CD4-positive, alpha-beta memory T cell (primary cell): ENCODE data around the gene CORT. TPM values are rescaled to one million over a fixed set of nuclear protein-coding genes. Genes with fewer than 3 reads are reported as not detected.

Experiments
- CTCF ChIA-PET: fragments of 350-600 bp; sonication (Branson Sonifier 250); formaldehyde crosslinking; loops from one replicate; lab custom pipeline; 2021; ENCODE audit warnings: inconsistent platforms; ENCODE audit not compliant: partially characterized antibody; lab: Charles Lee
- POLR2A ChIA-PET: fragments of 350-600 bp; sonication (Branson Sonifier 250); formaldehyde crosslinking; loops from one replicate; lab custom pipeline; 2021; ENCODE audit not compliant: partially characterized antibody; lab: Charles Lee
- DNase-seq, 5 donors: peaks; one replicate each; pipeline versions ENCODE4 v3.0.0 to v3.0.0-alpha.2; 2020 to 2022; ENCODE audit warnings: mixed read lengths in 1 of 5
- H3K27ac ChIP-seq: one replicate; pipeline ENCODE4 v1.7.0; 2013; ENCODE audit warnings: low read depth, low read length
- H3K27me3 ChIP-seq: 2 replicates; pipeline ENCODE4 v1.7.0; 2013; ENCODE audit warnings: mild to moderate bottlenecking, low read length, moderate library complexity; ENCODE audit not compliant: insufficient read depth
- H3K36me3 ChIP-seq: 2 replicates; pipeline ENCODE4 v1.7.0; 2013; ENCODE audit warnings: mild to moderate bottlenecking, low read length, moderate library complexity; ENCODE audit not compliant: insufficient read depth
- H3K4me1 ChIP-seq: 2 replicates; pipeline ENCODE4 v1.7.0; 2013; ENCODE audit warnings: mild to moderate bottlenecking, low read length, moderate library complexity; ENCODE audit not compliant: insufficient read depth
- H3K4me3 ChIP-seq, 2 donors: one replicate each; pipeline ENCODE4 v1.7.0; 2013; ENCODE audit warnings: low read length in 2 of 2, mild to moderate bottlenecking in 1 of 2
- H3K9me3 ChIP-seq, 2 donors: one replicate each; pipeline ENCODE4 v1.7.0; 2013; ENCODE audit warnings: low read length in 2 of 2, control low read depth in 1 of 2; ENCODE audit not compliant: control insufficient read depth in 1 of 2
- H3K27ac Mint-ChIP-seq, 7 donors: one replicate each; pipeline ENCODE4 v1.8.0; 2020 to 2021; ENCODE audit warnings: mixed read lengths in 7 of 7, mild to moderate bottlenecking in 6 of 7, inconsistent platforms in 3 of 7, moderate library complexity in 3 of 7
- H3K27me3 Mint-ChIP-seq, 2 donors: one replicate each; pipeline ENCODE4 v1.8.0; 2020 to 2021; ENCODE audit warnings: mixed read lengths in 2 of 2
- H3K36me3 Mint-ChIP-seq, 2 donors: one replicate each; pipeline ENCODE4 v1.8.0; 2020 to 2021; ENCODE audit warnings: mixed read lengths in 2 of 2, inconsistent platforms in 1 of 2, mild to moderate bottlenecking in 1 of 2
- H3K4me1 Mint-ChIP-seq, 4 donors: one replicate each; pipeline ENCODE4 v1.8.0; 2020 to 2021; ENCODE audit warnings: mixed read lengths in 4 of 4, mild to moderate bottlenecking in 1 of 4
- H3K4me3 Mint-ChIP-seq, 8 donors: one replicate each; pipeline ENCODE4 v1.8.0; 2020 to 2021; ENCODE audit warnings: mixed read lengths in 8 of 8, mild to moderate bottlenecking in 7 of 8, moderate library complexity in 6 of 8, inconsistent platforms in 3 of 8
- H3K9me3 Mint-ChIP-seq, 8 donors: one replicate each; pipeline ENCODE4 v1.8.0; 2020 to 2021; ENCODE audit warnings: mixed read lengths in 8 of 8, mild to moderate bottlenecking in 5 of 8, inconsistent platforms in 3 of 8, moderate library complexity in 1 of 8
- intact Hi-C: fragments of 100-400 bp; cut with micrococcal nuclease; formaldehyde crosslinking; loops from one replicate; pipeline ENCODE4 v1.15.1; 2023
- polyA plus RNA-seq, 2 donors: library from polyadenylated mRNA; unstranded; fragments of 300-500 nt; fragmentation: Illumina TruSeq; gene quantifications; one replicate each; pipeline ENCODE4 v1.2.3, GENCODE V29; 2021
- total RNA-seq, 2 experiments: library from RNA; stranded (reverse); gene quantifications; one replicate each; pipeline ENCODE4 v1.2.3, GENCODE V29; 2021

Gene CORT
- total and polyA plus RNA-seq, 4 experiments from 2014 or later = not detected

DNA sequence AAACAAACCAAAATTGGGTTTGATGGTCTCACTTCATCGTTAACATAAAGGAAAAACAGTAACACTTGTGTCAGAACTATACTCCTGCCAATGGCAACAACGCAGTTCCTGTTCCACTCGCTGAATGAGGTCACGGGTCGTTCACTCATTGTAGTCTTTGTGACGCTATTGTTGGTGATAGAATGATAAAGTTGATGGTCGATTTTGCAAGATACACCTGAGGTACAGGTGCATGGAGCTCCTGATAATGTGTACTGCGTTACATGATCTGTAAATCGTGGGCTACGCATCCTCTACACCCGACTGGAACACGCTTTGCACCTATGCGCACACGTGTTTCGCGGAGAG lies 20.0 kb upstream of the CORT start:
- no peaks in the 10 kb centered on the region for H3K36me3 ChIP-seq
- Mint-ChIP-seq H3K36me3 (peaks cover 0 to 5% of the 10 kb centered on the region in 2 donors), H3K4me1 (peaks cover 13 to 37% (median 18%) of the 10 kb centered on the region in 4 donors), H3K27me3 (no peaks in the 10 kb centered on the region), H3K27ac (peak overlapping the region; percentile 43 to 98 (median 95)), H3K9me3 (peaks cover 0 to 4% (median 0%) of the 10 kb centered on the region in 8 donors), H3K4me3 (peak overlapping the region; percentile 80 to 92 (median 91))
- H3K4me1 ChIP-seq = peaks cover 30% of the 10 kb centered on the region
- ChIA-PET CTCF (interaction anchor here (0.7 to 3.6 kb wide), 18 partner anchors 13 to 934 kb away, joined by 3 to 76 read pairs (median 4); partner anchors contain the start of genes KIF1B and PGD), POLR2A (interaction anchor here (0.7 to 2.7 kb wide), 11 partner anchors 31 to 1478 kb away, joined by 3 to 18 read pairs (median 4); partner anchors contain the start of genes KIF1B, PEX14, PGD and TMEM201)
- no peaks in the 10 kb centered on the region for H3K9me3 ChIP-seq
- no peaks in the 10 kb centered on the region for H3K27me3 ChIP-seq
- H3K4me3 ChIP-seq = peak overlapping the region; percentile 63 to 96
- peak in 1 of 5 donors; percentile 71 for DNase-seq
- peak overlapping the region; percentile 83 for H3K27ac ChIP-seq
- intact Hi-C loops = loop anchor here (1.0 to 5.0 kb wide), 9 partner anchors 32 to 1212 kb away; partner anchors contain the start of genes DFFA, LZIC, NMNAT1 and UBE4B

GRCh38 chr1:10430216-10431069 lies 19.4 kb upstream of the CORT start, which contains the start of gene CENPS:
Gene CENPS, plus strand, starts transcription at chr1:10430433. Its CDS starts 85 bp downstream, at chr1:10430518.
- Histone ChIP-seq H3K4me1 (peaks cover 30% of the 10 kb centered on the region), H3K9me3 (no peaks in the 10 kb centered on the region), H3K27ac (peak within 1 kb of the TSS; percentile 83), H3K36me3 (no peaks in the 10 kb centered on the region), H3K27me3 (no peaks in the 10 kb centered on the region), H3K4me3 (peak within 1 kb of the TSS; percentile 63 to 96)
- Mint-ChIP-seq H3K27me3 (no peaks in the 10 kb centered on the region), H3K4me1 (peaks cover 13 to 37% (median 18%) of the 10 kb centered on the region in 4 donors), H3K4me3 (peak within 1 kb of the TSS; percentile 83 to 92 (median 91)), H3K9me3 (peaks cover 0 to 4% (median 0%) of the 10 kb centered on the region in 8 donors), H3K36me3 (peaks cover 0 to 5% of the 10 kb centered on the region in 2 donors), H3K27ac (peak within 1 kb of the TSS; percentile 93 to 98 (median 95))
- DNase-seq = peak; percentile 77 to 92 (median 87)
- intact Hi-C loops = loop anchor here (1.0 to 5.0 kb wide), 5 partner anchors 32 to 1212 kb away; partner anchors contain the start of gene DFFA
- CTCF ChIA-PET = interaction anchor here (0.5 to 3.6 kb wide), 18 partner anchors 14 to 935 kb away, joined by 3 to 76 read pairs (median 4); partner anchors contain the start of genes KIF1B and PGD
- POLR2A ChIA-PET = interaction anchor here (0.7 to 2.7 kb wide), 11 partner anchors 32 to 1478 kb away, joined by 3 to 18 read pairs (median 4); partner anchors contain the start of genes KIF1B, LZIC, NMNAT1 and PEX14

GRCh38 chr1:10431070-10431730 lies 18.6 kb upstream of the CORT start:
- peak in 3 of 5 donors; percentile 8 to 46 (median 8) for DNase-seq
- peak overlapping the region; percentile 93 to 98 (median 95) for H3K27ac Mint-ChIP-seq
- intact Hi-C loops = loop anchor here (2.0 to 5.0 kb wide), 2 partner anchors 436 to 1211 kb away; no protein-coding TSS in a partner anchor
- peak overlapping the region; percentile 63 to 96 for H3K4me3 ChIP-seq
- no peaks in the 10 kb centered on the region for H3K9me3 ChIP-seq
- peak overlapping the region; percentile 83 to 92 (median 91) for H3K4me3 Mint-ChIP-seq
- no peaks in the 10 kb centered on the region for H3K27me3 Mint-ChIP-seq
- H3K36me3 ChIP-seq = no peaks in the 10 kb centered on the region
- H3K9me3 Mint-ChIP-seq = peaks cover 0 to 4% (median 0%) of the 10 kb centered on the region in 8 donors
- ChIA-PET CTCF (interaction anchor here (1.0 to 3.6 kb wide), 5 partner anchors 14 to 221 kb away, joined by 3 to 76 read pairs (median 4); partner anchors contain the start of gene KIF1B), POLR2A (interaction anchor here (1.0 to 2.7 kb wide), 4 partner anchors 63 to 488 kb away, joined by 3 to 18 read pairs (median 6); partner anchors contain the start of genes LZIC and NMNAT1)
- peak overlapping the region; percentile 83 for H3K27ac ChIP-seq
- H3K36me3 Mint-ChIP-seq = peaks cover 0 to 5% of the 10 kb centered on the region in 2 donors
- peaks cover 13 to 37% (median 18%) of the 10 kb centered on the region in 4 donors for H3K4me1 Mint-ChIP-seq
- H3K27me3 ChIP-seq = no peaks in the 10 kb centered on the region
- H3K4me1 ChIP-seq = peaks cover 30% of the 10 kb centered on the region

DNA sequence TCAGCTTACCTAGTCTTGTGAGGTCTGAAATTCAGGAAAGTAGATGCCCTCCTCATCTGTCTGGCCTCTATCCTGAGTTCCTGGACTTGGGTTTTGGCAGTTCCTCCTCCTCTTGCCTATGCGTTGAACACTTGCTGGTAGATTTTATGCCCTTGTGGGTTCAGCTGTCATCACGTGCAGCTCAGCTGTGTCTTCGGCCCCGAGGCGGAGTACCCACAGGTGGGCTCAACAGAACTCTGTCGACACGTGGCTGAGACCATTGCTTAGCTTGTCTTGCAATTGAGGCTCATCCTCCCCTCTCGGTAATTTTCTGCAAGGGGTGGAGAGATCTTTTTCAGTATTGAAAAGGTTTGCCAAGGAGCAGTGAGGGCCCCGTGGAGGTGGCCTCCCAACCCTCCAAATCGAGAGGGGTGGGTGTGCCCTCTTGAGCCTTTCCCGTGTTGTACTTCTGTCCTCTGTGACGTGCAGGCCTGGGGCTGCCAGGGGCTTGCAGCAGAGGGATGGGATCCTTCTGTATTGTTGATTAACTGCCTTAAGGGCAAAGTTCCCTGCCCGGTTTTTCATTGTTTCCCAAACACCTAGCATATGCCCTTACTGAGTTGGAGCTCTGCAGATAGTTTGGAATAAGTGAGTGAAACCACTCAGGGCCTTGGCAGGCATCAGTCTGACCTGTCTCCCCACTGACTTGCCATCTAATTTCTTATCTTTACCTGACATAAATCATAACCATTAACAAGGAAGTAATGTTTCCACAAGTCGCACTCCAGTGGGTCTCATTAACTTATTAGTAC lies 16.7 kb upstream of the CORT start:
- H3K4me3 ChIP-seq = no peak overlapping the region

DNA sequence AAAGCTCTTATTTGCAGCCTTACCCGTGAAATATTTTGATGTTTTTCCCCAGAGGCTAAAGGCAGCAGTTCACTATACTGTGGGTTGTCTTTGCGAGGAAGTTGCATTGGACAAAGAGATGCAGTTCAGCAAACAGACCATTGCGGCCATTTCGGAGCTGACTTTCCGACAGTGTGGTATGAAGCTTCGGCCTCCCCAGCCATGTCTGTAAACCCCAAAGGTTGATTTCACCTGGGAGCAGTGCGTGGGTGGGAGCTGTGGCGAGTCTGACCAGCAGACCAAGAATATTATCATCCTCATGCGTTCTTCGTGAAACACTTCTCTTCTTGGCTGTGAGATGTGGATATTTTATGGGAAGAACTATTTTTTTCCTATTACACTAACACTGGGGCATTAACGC lies 16.0 kb upstream of the CORT start:
- Mint-ChIP-seq H3K27me3 (no peaks in the 10 kb centered on the region), H3K4me3 (peak overlapping the region in 1 of 8 donors; percentile 25), H3K27ac (peak overlapping the region in 2 of 7 donors; percentile 35 to 47), H3K4me1 (peaks cover 10 to 28% (median 17%) of the 10 kb centered on the region in 4 donors), H3K9me3 (peaks cover 0 to 4% (median 0%) of the 10 kb centered on the region in 8 donors), H3K36me3 (peaks cover 0 to 5% of the 10 kb centered on the region in 2 donors)
- CTCF ChIA-PET = interaction anchor here (0.6 kb wide), 1 partner anchor 280 kb away, joined by 3 read pairs; no protein-coding TSS in a partner anchor
- Histone ChIP-seq H3K4me3 (no peak overlapping the region), H3K36me3 (no peaks in the 10 kb centered on the region), H3K9me3 (no peaks in the 10 kb centered on the region), H3K27ac (no peak overlapping the region), H3K27me3 (no peaks in the 10 kb centered on the region), H3K4me1 (peaks cover 23% of the 10 kb centered on the region)
- POLR2A ChIA-PET = no interaction called here
- intact Hi-C loops = loop anchor here (5.0 kb wide), 1 partner anchor 1209 kb away; no protein-coding TSS in a partner anchor
- no peak for DNase-seq

More for the DNA sequence above, 16.7 kb upstream of the CORT start:
- H3K27ac ChIP-seq = no peak overlapping the region
- H3K36me3 Mint-ChIP-seq = peaks cover 0 to 5% of the 10 kb centered on the region in 2 donors
- ChIA-PET CTCF (interaction anchor here (0.6 kb wide), 1 partner anchor 280 kb away, joined by 3 read pairs; no protein-coding TSS in a partner anchor), POLR2A (no interaction called here)
- peaks cover 0 to 4% (median 0%) of the 10 kb centered on the region in 8 donors for H3K9me3 Mint-ChIP-seq
- DNase-seq = no peak
- H3K9me3 ChIP-seq = no peaks in the 10 kb centered on the region
- H3K4me1 ChIP-seq = peaks cover 26% of the 10 kb centered on the region
- no peaks in the 10 kb centered on the region for H3K36me3 ChIP-seq
- peak overlapping the region in 2 of 7 donors; percentile 35 to 47 for H3K27ac Mint-ChIP-seq
- no peaks in the 10 kb centered on the region for H3K27me3 Mint-ChIP-seq
- peaks cover 10 to 33% (median 17%) of the 10 kb centered on the region in 4 donors for H3K4me1 Mint-ChIP-seq
- H3K27me3 ChIP-seq = no peaks in the 10 kb centered on the region
- H3K4me3 Mint-ChIP-seq = peak overlapping the region in 2 of 8 donors; percentile 10 to 28
- intact Hi-C loops = loop anchor here (5.0 kb wide), 1 partner anchor 1209 kb away; no protein-coding TSS in a partner anchor

GRCh38 chr1:10434590-10434989 lies 15.2 kb upstream of the CORT start:
- Histone ChIP-seq H3K36me3 (no peaks in the 10 kb centered on the region), H3K4me1 (peaks cover 16% of the 10 kb centered on the region), H3K9me3 (no peaks in the 10 kb centered on the region), H3K27ac (no peak overlapping the region), H3K27me3 (no peaks in the 10 kb centered on the region), H3K4me3 (no peak overlapping the region)
- DNase-seq = no peak
- no peak overlapping the region for H3K27ac Mint-ChIP-seq
- intact Hi-C loops = loop anchor here (5.0 kb wide), 1 partner anchor 1208 kb away; no protein-coding TSS in a partner anchor
- no peak overlapping the region for H3K4me3 Mint-ChIP-seq
- ChIA-PET POLR2A (no interaction called here), CTCF (interaction anchor here (3.0 kb wide), 1 partner anchor 60 kb away, joined by 9 read pairs; no protein-coding TSS in a partner anchor)
- H3K27me3 Mint-ChIP-seq = no peaks in the 10 kb centered on the region
- peaks cover 0 to 4% (median 0%) of the 10 kb centered on the region in 8 donors for H3K9me3 Mint-ChIP-seq
- peaks cover 0 to 5% of the 10 kb centered on the region in 2 donors for H3K36me3 Mint-ChIP-seq
- H3K4me1 Mint-ChIP-seq = peaks cover 10 to 23% (median 16%) of the 10 kb centered on the region in 4 donors
